Naive thymus-derived CD8-positive, alpha-beta T cell (primary cell): ENCODE data around the gene CAMK4. TPM values are rescaled to one million over a fixed set of nuclear protein-coding genes. Genes with fewer than 3 reads are reported as not detected.

ENCODE experiments used
- ATAC-seq, 2 donors: fragments of 150-1000 bp; cut with Tn5 transposase in 1 of 2; sonication (Bioruptor Pico), chemical (Tn5 transposase) in 1 of 2; 1 replicate in 1 of 2; 2 replicates in 1 of 2; pipeline ENCODE4 v1.10.0; 2021; ENCODE audit warnings: mild to moderate bottlenecking in 2 of 2, moderate library complexity in 2 of 2
- POLR2A ChIA-PET: fragments of 350-600 bp; sonication (Branson Sonifier 250); formaldehyde crosslinking; loops from one replicate; lab custom pipeline; 2021; ENCODE audit warnings: antibody characterized with exemption; lab: Charles Lee
- DNase-seq, 10 donors: peaks; one replicate each; pipeline versions ENCODE4 v3.0.0 to v3.0.0-alpha.2; 2020 to 2022
- H3K27ac Mint-ChIP-seq, 10 donors: one replicate each; pipeline ENCODE4 v1.8.0; 2020 to 2022; ENCODE audit warnings: mild to moderate bottlenecking in 10 of 10, mixed read lengths in 10 of 10, moderate library complexity in 4 of 10, inconsistent platforms in 1 of 10
- H3K27me3 Mint-ChIP-seq, 5 donors: one replicate each; pipeline ENCODE4 v1.8.0; 2021 to 2022; ENCODE audit warnings: mixed read lengths in 5 of 5
- H3K36me3 Mint-ChIP-seq, 3 donors: one replicate each; pipeline ENCODE4 v1.8.0; 2020 to 2022; ENCODE audit warnings: mixed read lengths in 3 of 3, mild to moderate bottlenecking in 2 of 3, inconsistent platforms in 1 of 3
- H3K4me1 Mint-ChIP-seq, 4 donors: one replicate each; pipeline ENCODE4 v1.8.0; 2021 to 2022; ENCODE audit warnings: mixed read lengths in 4 of 4
- H3K4me3 Mint-ChIP-seq, 10 donors: one replicate each; pipeline ENCODE4 v1.8.0; 2020 to 2022; ENCODE audit warnings: mild to moderate bottlenecking in 10 of 10, mixed read lengths in 10 of 10, moderate library complexity in 6 of 10, inconsistent platforms in 1 of 10
- H3K9me3 Mint-ChIP-seq, 9 donors: one replicate each; pipeline ENCODE4 v1.8.0; 2020 to 2022; ENCODE audit warnings: mixed read lengths in 9 of 9, mild to moderate bottlenecking in 3 of 9, inconsistent platforms in 1 of 9, moderate library complexity in 1 of 9
- polyA plus RNA-seq, 3 donors: library from polyadenylated mRNA; unstranded; fragments of 300-500 nt; fragmentation: Illumina TruSeq; gene quantifications; one replicate each; pipeline ENCODE4 v1.2.3, GENCODE V29; 2021
- total RNA-seq, 8 experiments: library from RNA in 2 of 8; stranded (reverse) in 2 of 8; gene quantifications; one replicate each; pipeline ENCODE4 v1.2.3 and lab custom pipeline; 2021 to 2026

The CAMK4 gene
- total and polyA plus RNA-seq, 5 experiments from 2014 or later: 93.3 to 307 (median 134) TPM

- DNase-seq: no peak
- no peaks in the 10 kb centered on the region for H3K27me3 Mint-ChIP-seq
- ATAC-seq: no peak
- POLR2A ChIA-PET: no interaction called here
- H3K4me3 Mint-ChIP-seq: no peak overlapping the region
- peaks cover 4 to 30% (median 15%) of the 10 kb centered on the region in 4 donors for H3K4me1 Mint-ChIP-seq
- H3K9me3 Mint-ChIP-seq: no peaks in the 10 kb centered on the region
- peak overlapping the region in 1 of 10 donors; percentile 53 for H3K27ac Mint-ChIP-seq
- H3K36me3 Mint-ChIP-seq: peaks cover 4 to 79% (median 34%) of the 10 kb centered on the region in 3 donors
These were observed 222.9 kb downstream of the CAMK4 start for GRCh38 chr5:111447099-111447498.

GRCh38 chr5:111447822-111448221 is 223.6 kb downstream of the CAMK4 start:
- DNase-seq: no peak
- Mint-ChIP-seq H3K9me3 (no peaks in the 10 kb centered on the region), H3K4me3 (no peak overlapping the region), H3K27ac (peak overlapping the region in 4 of 10 donors; percentile 3 to 53 (median 8)), H3K36me3 (peaks cover 7 to 84% (median 38%) of the 10 kb centered on the region in 3 donors), H3K27me3 (no peaks in the 10 kb centered on the region), H3K4me1 (peaks cover 4 to 30% (median 15%) of the 10 kb centered on the region in 4 donors)
- POLR2A ChIA-PET: no interaction called here
- no peak for ATAC-seq

DNA sequence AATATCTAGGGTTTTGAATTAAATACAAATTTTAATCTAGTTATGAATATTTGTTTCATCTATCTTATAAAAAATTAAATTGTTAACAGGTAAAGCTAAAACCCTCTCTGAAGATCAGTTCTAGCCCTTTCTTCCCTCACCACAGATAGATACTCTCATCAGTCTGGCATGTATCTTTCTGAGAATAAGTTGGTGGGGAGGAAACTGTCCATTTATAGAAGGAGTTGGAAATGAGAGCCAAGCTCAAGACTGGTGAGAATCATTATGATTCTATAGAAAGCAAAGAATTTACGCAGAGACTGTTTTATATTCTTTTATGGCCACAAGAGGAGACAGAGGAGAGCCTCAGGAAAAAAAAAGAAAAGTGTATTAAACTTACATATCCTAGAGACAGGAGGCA is 229.1 kb downstream of the CAMK4 start:
- no peak overlapping the region for H3K4me3 Mint-ChIP-seq
- peaks cover 20 to 75% (median 39%) of the 10 kb centered on the region in 3 donors for H3K36me3 Mint-ChIP-seq
- H3K27me3 Mint-ChIP-seq: no peaks in the 10 kb centered on the region
- POLR2A ChIA-PET: no interaction called here
- no peak for ATAC-seq
- H3K9me3 Mint-ChIP-seq: no peaks in the 10 kb centered on the region
- peaks cover 0 to 10% (median 4%) of the 10 kb centered on the region in 4 donors for H3K4me1 Mint-ChIP-seq
- no peak for DNase-seq
- H3K27ac Mint-ChIP-seq: peak overlapping the region in 6 of 10 donors; percentile 22 to 80 (median 52)

DNA sequence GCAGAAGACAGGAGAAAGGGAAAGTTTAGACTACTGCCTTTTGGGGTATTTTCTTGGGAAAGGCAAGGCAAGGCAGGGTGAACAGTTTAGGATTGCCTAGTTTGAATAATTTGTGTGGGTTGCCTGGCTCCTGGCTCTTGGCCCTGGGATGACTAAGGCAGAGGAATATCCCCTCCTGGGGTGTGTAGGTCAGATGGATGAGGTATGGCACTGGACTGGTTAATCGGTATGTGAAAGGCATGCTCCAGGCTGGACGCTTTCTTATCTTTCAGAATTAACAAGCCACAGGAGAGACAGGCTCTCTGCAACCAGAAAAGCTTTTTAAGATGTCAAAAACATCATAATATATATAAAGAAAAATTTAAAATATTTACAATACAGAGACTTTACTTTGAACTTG is 229.6 kb downstream of the CAMK4 start:
- POLR2A ChIA-PET: no interaction called here
- ATAC-seq (no peak), DNase-seq (no peak)
- peaks cover 20 to 75% (median 39%) of the 10 kb centered on the region in 3 donors for H3K36me3 Mint-ChIP-seq
- peaks cover 0 to 13% (median 8%) of the 10 kb centered on the region in 4 donors for H3K4me1 Mint-ChIP-seq
- no peaks in the 10 kb centered on the region for H3K9me3 Mint-ChIP-seq
- no peak overlapping the region for H3K4me3 Mint-ChIP-seq
- H3K27me3 Mint-ChIP-seq: no peaks in the 10 kb centered on the region
- H3K27ac Mint-ChIP-seq: peak overlapping the region in 6 of 10 donors; percentile 22 to 80 (median 52)

GRCh38 chr5:111454198-111454622 is 230.0 kb downstream of the CAMK4 start:
- no peak for ATAC-seq
- peaks cover 20 to 77% (median 40%) of the 10 kb centered on the region in 3 donors for H3K36me3 Mint-ChIP-seq
- no peak for DNase-seq
- H3K4me3 Mint-ChIP-seq: no peak overlapping the region
- peaks cover 0 to 16% (median 12%) of the 10 kb centered on the region in 4 donors for H3K4me1 Mint-ChIP-seq
- peak overlapping the region in 2 of 10 donors; percentile 6 to 11 for H3K27ac Mint-ChIP-seq
- H3K27me3 Mint-ChIP-seq: no peaks in the 10 kb centered on the region
- H3K9me3 Mint-ChIP-seq: no peaks in the 10 kb centered on the region
- POLR2A ChIA-PET: no interaction called here

DNA sequence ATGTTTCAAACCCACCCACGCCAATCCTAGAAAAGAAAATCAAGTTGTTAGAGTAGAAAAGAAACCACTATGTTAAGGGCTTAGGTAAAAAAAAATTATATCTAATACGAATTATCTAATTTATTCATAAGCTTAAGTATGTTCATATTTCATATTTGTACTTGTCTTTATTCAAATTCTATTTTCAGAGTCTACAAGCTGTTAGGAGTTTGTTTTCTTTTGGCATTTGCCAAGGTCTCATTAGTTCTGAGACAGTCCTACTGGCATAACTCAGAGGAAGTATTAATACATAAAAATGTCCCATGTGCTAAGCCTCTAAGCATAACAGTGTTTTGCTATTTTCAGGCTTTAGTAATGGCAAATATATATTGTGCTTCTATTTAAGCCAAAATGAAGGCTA is 230.6 kb downstream of the CAMK4 start:
- H3K27ac Mint-ChIP-seq: no peak overlapping the region
- DNase-seq (no peak), ATAC-seq (no peak)
- no peaks in the 10 kb centered on the region for H3K27me3 Mint-ChIP-seq
- peaks cover 16 to 76% (median 38%) of the 10 kb centered on the region in 3 donors for H3K36me3 Mint-ChIP-seq
- POLR2A ChIA-PET: no interaction called here
- H3K4me3 Mint-ChIP-seq: no peak overlapping the region
- H3K9me3 Mint-ChIP-seq: no peaks in the 10 kb centered on the region
- peaks cover 0 to 18% (median 13%) of the 10 kb centered on the region in 4 donors for H3K4me1 Mint-ChIP-seq

DNA sequence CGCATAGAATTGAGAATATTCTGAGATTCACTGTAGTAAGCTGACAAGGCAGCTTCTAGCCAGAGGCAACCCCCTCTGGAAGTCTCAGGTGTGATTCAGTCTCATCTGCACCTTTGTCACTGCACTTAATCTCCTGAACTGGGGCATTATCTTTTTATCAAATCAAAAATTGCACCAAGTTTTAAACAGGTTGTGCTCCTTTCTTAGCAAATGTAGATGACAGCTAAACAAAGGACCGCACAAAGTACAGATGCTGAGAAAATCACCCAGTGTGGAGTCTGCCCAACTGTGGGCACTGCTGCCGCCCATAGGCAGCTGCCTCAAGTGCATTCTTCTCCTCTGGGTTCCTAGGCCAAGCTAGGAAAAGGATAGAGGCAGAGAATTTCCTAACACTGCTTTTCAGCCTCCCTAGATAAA is 237.1 kb downstream of the CAMK4 start:
- DNase-seq: no peak
- peaks cover 10 to 59% (median 30%) of the 10 kb centered on the region in 3 donors for H3K36me3 Mint-ChIP-seq
- peak overlapping the region in 4 of 10 donors; percentile 8 to 27 (median 14) for H3K27ac Mint-ChIP-seq
- no peak for ATAC-seq
- H3K27me3 Mint-ChIP-seq: no peaks in the 10 kb centered on the region
- no peak overlapping the region for H3K4me3 Mint-ChIP-seq
- H3K4me1 Mint-ChIP-seq: peaks cover 6 to 27% (median 24%) of the 10 kb centered on the region in 4 donors
- POLR2A ChIA-PET: no interaction called here
- peaks cover 0 to 14% (median 0%) of the 10 kb centered on the region in 9 donors for H3K9me3 Mint-ChIP-seq

GRCh38 chr5:111461934-111462333 is 237.8 kb downstream of the CAMK4 start:
- no peaks in the 10 kb centered on the region for H3K27me3 Mint-ChIP-seq
- DNase-seq: no peak
- H3K27ac Mint-ChIP-seq: peak overlapping the region in 7 of 10 donors; percentile 3 to 69 (median 22)
- POLR2A ChIA-PET: no interaction called here
- H3K36me3 Mint-ChIP-seq: peaks cover 10 to 61% (median 34%) of the 10 kb centered on the region in 3 donors
- ATAC-seq: no peak
- H3K4me3 Mint-ChIP-seq: no peak overlapping the region
- peaks cover 6 to 30% (median 26%) of the 10 kb centered on the region in 4 donors for H3K4me1 Mint-ChIP-seq
- peaks cover 0 to 15% (median 0%) of the 10 kb centered on the region in 9 donors for H3K9me3 Mint-ChIP-seq

GRCh38 chr5:111463311-111463710 is 239.1 kb downstream of the CAMK4 start:
- Mint-ChIP-seq H3K36me3 (peaks cover 10 to 53% (median 34%) of the 10 kb centered on the region in 3 donors), H3K4me1 (peaks cover 6 to 27% (median 26%) of the 10 kb centered on the region in 4 donors), H3K27ac (peak overlapping the region in 4 of 10 donors; percentile 35 to 59 (median 53)), H3K4me3 (no peak overlapping the region), H3K27me3 (no peaks in the 10 kb centered on the region), H3K9me3 (peaks cover 0 to 15% (median 0%) of the 10 kb centered on the region in 9 donors)
- no peak for ATAC-seq
- DNase-seq: no peak
- POLR2A ChIA-PET: no interaction called here

DNA sequence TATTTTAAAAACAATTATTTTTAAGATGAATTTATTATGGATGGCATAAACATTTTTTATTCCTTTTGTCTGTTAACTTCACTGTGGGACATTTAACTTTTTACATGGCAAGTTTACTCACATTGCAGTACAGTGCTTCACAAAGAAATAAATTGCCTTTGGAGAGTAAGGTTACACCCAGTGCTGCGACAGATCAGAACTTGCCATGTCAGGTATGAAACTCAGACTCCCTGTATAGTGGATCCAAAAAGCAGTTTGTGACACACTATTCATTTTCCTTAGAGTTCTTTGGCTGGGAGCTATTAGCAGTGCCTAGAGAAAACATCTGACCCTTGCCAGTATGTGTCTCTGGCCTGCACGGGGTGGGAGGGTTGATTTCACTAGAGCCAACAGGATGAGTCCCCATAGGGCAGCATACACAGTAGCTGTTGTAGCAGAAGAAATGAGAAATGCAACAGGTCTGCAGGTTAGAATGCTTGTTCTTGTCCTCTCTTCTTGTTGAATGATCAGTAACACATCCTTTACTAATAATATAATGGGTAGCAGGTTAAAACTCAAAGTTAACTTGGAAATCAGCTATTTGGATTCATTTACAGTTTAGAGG is 245.2 kb downstream of the CAMK4 start:
- Mint-ChIP-seq H3K4me3 (peak overlapping the region in 1 of 10 donors; percentile 2), H3K27me3 (no peaks in the 10 kb centered on the region), H3K9me3 (peaks cover 0 to 15% (median 0%) of the 10 kb centered on the region in 9 donors), H3K36me3 (peaks cover 18 to 47% (median 18%) of the 10 kb centered on the region in 3 donors), H3K27ac (peak overlapping the region in 9 of 10 donors; percentile 1 to 56 (median 34)), H3K4me1 (peaks cover 7 to 16% (median 12%) of the 10 kb centered on the region in 4 donors)
- no peak for ATAC-seq
- DNase-seq: no peak
- POLR2A ChIA-PET: no interaction called here

DNA sequence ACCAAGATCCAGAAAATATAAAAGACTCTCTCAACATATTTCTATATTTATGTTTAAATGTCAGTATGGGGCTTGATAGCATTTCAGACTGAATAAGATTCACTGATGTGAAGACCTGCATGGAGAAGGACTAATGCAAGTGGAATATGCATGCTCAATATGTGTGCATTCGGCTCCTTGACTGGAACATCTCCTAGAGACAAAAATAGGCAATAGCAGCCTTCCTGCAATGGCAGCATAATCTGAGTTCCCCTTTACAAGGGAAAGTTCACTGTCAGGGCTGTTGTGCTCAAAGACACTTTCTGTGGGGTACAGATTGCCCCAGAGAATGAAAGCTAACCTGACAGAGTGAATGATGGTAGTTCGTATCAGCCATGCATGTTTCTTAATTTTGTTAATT is 245.7 kb downstream of the CAMK4 start:
- DNase-seq (no peak), ATAC-seq (peak in 1 of 2 donors; percentile 17)
- no peaks in the 10 kb centered on the region for H3K27me3 Mint-ChIP-seq
- no peak overlapping the region for H3K4me3 Mint-ChIP-seq
- H3K9me3 Mint-ChIP-seq: peaks cover 0 to 13% (median 0%) of the 10 kb centered on the region in 9 donors
- peaks cover 14 to 52% (median 16%) of the 10 kb centered on the region in 3 donors for H3K36me3 Mint-ChIP-seq
- POLR2A ChIA-PET: no interaction called here
- peaks cover 7 to 17% (median 12%) of the 10 kb centered on the region in 4 donors for H3K4me1 Mint-ChIP-seq
- peak overlapping the region in 4 of 10 donors; percentile 11 to 53 (median 36) for H3K27ac Mint-ChIP-seq

DNA sequence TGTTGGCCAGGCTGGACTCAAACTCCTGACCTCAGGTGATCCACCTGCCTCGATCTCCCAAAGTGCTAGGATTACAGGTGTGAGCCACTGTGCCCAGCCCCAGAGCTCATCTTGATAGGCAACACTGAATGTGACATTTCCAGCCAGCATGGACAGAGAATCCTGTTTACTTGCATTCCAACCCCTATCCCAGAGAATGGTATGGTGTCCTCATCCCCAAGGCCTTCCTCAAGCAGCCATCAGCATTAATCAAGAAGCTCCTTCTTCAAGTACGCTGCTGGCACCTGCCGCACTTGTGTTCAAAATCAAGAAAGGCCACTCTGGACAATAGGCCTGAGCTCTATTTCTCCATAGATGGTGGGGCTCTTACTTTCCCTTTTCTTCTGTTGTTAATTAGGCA is 247.9 kb downstream of the CAMK4 start:
- Mint-ChIP-seq H3K9me3 (peaks cover 0 to 2% (median 0%) of the 10 kb centered on the region in 9 donors), H3K4me3 (no peak overlapping the region), H3K27me3 (no peaks in the 10 kb centered on the region), H3K27ac (peak overlapping the region in 8 of 10 donors; percentile 5 to 83 (median 42)), H3K4me1 (peaks cover 0 to 12% (median 3%) of the 10 kb centered on the region in 4 donors), H3K36me3 (peaks cover 8 to 66% (median 11%) of the 10 kb centered on the region in 3 donors)
- POLR2A ChIA-PET: no interaction called here
- no peak for ATAC-seq
- DNase-seq: no peak

GRCh38 chr5:111472579-111472978 is 248.4 kb downstream of the CAMK4 start:
- H3K36me3 Mint-ChIP-seq: peaks cover 8 to 69% (median 11%) of the 10 kb centered on the region in 3 donors
- peak overlapping the region in 9 of 10 donors; percentile 29 to 95 (median 65) for H3K27ac Mint-ChIP-seq
- peaks cover 0 to 2% (median 0%) of the 10 kb centered on the region in 9 donors for H3K9me3 Mint-ChIP-seq
- POLR2A ChIA-PET: no interaction called here
- no peaks in the 10 kb centered on the region for H3K27me3 Mint-ChIP-seq
- no peak overlapping the region for H3K4me3 Mint-ChIP-seq
- peak in 1 of 2 donors; percentile 17 for ATAC-seq
- peaks cover 0 to 12% (median 3%) of the 10 kb centered on the region in 4 donors for H3K4me1 Mint-ChIP-seq
- DNase-seq: no peak
